Measurements from ENCODE around the gene RPS19.
"Not testable (repeated sequence)": the region's sequence is repeated elsewhere in the genome, so short reads cannot be mapped to it uniquely, and the experiment has no call there.

The RPS19 gene

DNA sequence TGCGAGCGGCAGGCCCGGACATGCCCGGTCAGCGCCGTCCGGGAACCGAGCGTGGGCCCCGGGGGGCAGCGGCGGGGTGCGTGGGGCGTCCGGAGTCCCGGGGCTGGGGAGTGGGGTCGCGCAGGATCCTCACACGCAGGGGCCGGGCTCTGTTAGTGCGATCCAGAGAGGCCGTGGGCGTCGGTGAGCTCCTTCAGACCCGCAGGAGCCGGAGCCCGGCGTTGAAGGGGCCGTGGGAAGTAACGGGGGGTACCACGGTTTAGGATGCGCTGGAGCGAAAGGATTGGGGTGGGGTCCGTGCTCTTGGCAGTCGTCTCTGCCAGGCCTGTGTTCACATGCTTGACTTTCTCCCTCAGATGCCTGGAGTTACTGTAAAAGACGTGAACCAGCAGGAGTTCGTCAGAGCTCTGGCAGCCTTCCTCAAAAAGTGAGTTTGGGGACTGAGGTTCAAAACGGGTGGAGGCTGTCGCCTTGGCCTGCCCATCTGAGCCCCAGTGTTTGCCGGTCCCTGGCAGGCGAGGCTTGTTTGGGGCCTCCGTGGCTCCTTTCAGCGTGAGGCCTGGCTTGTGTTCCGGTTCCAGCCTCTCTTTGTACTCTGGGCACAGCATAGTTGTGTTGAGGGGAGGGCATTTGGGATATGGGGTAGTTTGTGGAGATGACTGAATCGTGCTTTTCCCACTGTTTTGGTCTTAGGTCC, 512 bp downstream of the RPS19 start:
- DNase-seq (ENCODE audit: low spot score) = no peak

DNA sequence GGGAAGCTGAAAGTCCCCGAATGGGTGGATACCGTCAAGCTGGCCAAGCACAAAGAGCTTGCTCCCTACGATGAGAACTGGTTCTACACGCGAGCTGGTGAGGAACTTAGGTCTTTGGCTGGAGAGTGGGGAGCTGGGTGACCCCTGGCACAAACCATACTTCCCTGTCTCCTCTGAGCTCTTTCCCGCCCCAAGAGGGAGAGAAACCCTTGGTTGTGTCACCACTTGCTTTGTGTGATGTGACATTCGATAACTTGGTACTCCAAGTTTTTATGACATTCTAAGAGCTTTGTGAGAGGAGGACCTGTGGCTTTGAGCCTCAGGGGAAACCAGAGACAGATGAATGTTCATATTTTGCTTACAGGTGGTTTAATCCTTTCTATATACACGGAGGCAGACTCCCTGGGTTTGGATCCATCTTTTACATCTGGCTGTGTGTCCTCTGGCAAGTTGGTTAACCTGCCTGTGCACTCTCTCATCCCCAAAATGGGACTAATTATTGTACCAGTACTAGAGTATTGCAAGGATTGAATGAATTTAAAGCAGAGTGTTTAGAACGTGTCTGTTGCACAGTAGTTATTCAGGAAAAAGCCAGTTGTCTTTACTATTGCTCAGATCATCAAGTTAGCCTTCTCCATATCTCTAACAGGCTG, 1.2 kb downstream of the RPS19 start:
- no peak for DNase-seq (ENCODE audit: low spot score)

DNA sequence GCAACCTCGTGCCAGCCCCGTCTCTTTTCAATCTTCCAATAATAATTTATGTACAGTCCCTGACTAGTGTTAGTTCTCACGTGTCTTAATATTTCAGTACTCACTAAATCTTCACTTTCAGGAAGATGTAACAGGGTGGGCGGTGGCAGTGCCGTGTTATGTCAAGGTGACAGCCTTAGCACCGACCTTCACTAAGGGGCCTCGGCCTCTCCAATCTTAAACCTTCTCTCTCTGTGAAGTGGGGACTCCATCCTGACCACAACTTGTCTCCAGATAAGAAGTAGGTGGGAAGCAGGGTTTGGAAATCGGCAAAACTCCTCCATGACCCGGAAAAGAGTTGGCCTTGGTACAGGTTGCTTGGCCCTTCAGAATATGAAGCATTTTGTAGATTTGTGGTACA, 1.8 kb downstream of the RPS19 start:
- DNase-seq (ENCODE audit: low spot score) = no peak

DNA sequence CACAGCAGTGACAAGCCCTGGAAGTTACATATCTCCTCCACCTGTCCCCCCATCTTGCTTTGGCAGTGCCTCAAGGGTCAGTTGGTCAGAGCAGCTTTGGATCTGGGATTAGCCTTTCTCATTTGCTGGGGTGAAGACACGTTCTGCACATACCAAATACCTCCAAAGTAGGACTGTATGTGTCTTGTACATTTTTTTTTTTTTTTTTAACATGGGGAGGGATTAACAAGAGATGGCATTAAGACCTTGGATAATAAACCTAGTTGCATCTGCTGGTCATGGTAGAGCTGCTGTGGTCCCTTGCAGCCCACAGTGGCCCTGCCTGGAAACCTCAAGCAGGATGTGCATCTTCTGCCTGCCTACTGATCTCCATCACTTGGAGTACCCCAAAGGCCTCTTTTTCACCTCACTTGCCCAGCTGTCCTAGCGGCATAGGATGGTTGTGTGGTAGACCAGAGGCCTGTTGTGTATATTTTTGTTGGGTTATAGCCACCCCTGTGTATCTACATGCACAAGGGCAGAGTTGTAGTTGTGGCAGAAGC, 2.5 kb downstream of the RPS19 start:
- DNase-seq (ENCODE audit: low spot score) = no peak

DNA sequence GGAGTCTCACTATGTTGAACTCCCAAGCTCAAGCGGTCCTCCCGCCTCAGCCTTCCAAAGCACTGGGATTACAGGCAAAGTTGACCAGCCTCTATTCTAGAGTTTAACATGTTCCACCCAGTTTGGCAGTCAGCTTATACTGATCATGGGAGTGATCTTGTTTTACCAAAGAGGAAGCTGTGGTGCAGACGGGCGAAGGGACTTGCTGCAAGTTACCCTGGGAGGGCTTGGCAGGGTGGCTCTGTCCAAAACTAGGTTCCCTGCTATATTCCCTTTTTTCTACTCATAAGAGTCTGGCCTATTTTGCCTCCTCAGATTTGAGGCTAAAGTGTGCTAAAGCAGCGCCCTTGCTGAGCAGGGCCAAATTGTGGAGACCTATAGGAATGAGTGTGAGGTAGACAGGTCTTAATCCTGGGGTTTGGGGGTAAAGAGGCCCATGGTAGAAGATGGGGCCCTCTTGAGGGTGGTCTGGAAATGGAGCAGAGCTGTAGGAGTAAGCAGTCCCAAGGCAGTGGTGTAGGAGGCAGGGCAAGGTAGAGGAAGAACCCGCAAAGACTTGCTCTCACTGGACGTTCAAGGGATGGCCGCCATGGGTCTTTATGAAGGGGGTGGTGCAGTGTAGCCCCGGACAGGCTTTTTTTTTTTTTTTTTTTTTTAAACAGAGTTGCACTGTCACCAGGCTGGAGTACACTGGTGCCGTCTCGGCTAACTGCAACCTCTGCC, 3.3 kb downstream of the RPS19 start:
- DNase-seq (ENCODE audit: low spot score) = no peak

DNA sequence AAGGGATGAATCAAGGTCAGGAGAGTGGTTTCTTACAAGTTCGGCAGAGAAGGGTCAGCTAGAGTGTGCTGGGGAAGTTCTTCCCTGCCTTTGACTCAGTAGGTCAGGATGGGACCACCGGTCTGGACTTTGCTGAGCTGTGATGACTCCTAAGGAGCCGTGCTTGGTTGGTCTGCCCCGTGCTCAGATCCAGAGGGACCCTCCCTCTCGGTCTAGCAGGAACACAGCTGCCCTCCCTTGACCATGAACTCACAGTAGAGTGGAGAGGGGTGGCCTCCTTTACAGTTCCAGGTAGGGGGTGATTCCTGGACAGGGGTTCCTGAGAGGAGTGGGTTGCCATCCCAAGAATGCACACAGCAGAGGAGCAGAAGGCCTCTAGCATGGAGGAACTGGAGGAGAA, 4.3 kb downstream of the RPS19 start:
- DNase-seq (ENCODE audit: low spot score) = no peak

DNA sequence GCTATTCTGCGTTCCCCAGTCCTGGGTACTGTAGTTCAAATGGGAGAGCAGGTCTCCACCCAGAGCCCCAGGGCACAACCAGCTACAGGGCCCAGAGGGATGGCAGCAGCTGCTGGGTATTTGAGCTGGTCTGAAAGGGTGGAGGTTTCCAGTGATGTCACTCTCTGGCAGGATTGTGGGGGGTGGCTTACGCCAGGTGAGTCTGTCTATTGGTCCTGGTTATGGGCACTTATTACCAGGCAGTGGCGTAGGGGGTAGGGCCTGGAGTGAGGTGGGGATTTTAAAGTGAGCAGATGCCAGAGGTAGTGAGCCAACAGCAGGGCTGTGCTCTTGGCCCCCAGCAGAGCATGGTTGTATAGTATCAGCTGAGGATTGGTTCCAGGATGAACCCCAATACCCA, 6.2 kb downstream of the RPS19 start:
- no peak for DNase-seq (ENCODE audit: low spot score)

DNA sequence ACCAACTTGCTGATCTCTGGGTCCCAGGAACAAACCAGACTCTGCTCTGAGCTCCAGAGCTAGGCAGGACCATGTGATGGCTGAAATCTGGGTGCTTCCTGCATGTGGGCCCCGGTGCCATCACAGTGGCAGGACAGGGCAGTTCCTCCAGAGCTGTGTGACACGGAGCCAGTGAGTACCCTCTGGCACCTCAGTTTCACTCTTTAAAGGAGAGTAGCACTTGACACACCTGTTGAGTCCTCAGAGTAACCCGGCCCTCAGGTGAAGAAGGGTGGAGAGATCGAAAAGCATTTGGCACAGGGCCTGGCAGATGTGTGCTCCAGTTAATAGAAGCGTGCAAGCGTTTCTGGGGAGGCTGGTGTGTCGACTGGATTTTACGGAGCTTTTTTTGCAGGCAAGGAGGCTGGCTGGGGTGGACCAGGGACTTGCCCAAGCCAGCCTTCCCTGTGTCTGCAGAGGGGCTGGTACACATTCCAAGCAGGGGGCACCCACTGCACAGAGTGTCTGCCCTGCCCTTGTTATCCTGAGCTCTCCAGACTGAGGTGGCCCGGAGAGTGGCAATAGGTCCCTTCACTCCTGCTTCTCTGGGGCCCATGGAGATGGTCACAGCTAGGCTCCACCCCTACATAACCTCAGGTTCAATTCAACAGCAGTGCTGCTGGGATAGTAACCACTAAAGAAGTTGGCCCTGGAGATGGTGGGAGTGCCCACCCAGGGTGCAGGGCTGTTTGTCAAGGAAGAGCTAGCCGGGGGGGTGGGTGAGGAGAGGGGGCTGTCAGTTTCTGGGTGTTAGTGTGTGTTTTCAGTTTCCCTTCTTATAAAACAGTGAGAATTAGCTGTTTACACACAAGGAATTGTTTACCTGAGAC, 8.3 kb downstream of the RPS19 start:
- DNase-seq (ENCODE audit: low spot score) = no peak

DNA sequence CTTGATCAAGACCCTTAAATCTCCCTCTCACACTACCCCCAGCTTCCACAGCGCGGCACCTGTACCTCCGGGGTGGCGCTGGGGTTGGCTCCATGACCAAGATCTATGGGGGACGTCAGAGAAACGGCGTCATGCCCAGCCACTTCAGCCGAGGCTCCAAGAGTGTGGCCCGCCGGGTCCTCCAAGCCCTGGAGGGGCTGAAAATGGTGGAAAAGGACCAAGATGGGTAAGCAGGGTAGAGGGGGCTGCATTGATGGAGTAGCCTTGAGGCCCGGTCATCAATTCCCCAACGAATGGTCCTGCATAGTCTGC, 8.9 kb downstream of the RPS19 start:
- DNase-seq (ENCODE audit: low spot score) = no peak

DNA sequence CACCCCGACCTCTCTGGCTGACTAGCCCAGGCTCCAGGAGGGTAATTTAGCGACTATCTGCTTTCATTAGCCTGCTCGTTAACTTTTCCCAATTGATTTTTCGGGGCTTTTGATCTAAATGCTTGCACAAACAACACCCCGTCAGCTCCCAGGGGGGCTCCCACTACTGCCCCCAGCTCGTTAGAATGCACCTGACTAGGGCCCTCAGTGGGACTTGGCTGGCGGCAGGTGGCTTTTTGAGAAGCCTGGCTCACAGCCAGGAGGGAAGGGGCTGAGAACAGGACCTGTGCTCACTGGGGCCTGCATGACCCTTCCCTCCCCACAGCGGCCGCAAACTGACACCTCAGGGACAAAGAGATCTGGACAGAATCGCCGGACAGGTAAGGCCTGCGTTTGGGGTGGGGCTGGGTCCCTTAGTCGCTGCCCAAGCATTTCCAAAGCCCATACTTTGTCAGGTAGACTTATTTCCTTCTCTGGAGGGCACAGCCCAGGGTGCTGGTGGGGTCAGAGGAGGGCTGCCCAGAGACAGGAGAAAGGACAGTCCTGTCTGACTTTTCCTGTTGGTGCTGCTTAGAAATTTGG, 9.4 kb downstream of the RPS19 start:
- no peak for DNase-seq (ENCODE audit: low spot score)

DNA sequence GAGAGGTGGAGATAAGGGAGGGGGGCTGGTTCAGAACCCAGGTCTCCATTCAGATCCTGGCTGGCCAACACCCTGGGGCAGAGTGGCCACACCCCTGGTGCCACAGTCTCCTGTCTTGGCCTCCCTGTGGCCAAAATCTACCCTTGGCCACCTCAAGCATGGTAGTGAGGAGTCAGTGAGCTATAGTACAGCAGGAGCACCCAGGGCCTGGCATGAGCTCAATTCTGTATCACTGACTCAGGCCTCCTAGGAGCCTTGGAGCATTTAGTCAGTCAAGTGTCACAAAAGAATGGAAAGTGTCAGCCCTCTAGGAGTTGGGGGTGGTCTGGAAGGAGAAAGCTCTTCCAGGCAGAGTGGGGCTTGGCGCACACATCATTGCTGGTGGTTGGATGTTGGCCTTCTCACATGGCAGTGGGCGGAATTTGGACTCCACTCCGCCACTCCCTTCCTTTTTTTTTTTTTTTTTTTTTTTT, 10.4 kb downstream of the RPS19 start:
- DNase-seq (ENCODE audit: low spot score) = peak; percentile 49

DNA sequence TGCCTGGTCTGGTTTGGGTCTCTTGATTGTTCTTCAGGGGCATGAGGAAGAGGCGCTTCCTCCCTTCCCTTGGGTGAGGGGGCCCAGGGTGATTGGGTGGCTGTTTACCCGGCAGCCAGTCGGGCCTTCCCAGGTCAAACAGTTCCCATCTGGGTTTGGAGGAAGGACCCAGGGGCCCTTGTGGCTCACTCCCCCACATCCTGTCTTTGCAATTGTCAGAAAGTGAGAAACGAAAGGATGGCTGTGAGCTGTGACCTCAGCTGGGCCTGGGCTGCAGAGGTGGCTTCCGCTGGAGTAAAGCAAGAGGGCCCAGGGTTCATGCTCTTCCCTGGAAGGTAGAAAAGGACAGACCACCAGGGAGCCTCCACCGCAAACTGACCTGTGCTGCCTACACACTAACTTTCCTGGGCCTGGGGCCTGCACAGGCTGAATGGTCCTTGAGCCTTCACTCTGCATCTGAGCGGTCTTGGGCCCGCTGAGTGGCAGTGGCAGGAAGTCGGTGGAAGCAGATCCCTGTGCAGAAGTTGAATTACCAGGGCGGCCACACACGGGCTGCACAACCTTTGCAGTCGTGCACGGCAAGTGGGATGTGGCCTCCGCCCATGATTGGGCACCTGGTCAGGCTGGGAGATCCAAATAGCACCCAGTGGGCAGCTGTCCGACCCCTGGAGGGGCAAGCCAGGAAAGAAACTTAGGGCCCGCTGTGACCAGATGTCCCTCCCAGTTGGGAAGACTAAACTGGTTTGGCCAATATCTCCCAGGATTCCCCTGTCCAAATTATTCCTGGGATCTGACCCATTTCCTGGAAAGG, 11.7 kb downstream of the RPS19 start:
- DNase-seq (ENCODE audit: low spot score) = no peak

DNA sequence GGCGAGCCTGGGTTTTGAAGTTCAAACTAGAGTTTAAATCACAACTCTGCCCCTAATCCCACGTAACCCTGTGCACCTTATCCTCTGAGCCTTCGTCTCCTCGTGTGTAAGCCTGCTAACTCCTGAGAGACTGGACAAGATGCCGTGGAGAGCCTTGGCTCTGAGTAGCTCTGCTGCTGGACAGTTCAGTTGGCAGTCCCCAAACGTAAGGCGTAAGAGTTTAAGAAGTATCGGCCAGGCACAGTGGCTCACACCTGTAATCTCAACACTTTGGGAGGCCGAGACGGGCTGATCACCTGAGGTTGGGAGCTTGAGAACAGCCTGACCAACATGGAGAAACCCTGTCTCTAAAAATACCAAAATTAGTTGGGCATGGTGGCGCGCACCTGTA, 12.3 kb downstream of the RPS19 start:
- no peak for DNase-seq (ENCODE audit: low spot score)

DNA sequence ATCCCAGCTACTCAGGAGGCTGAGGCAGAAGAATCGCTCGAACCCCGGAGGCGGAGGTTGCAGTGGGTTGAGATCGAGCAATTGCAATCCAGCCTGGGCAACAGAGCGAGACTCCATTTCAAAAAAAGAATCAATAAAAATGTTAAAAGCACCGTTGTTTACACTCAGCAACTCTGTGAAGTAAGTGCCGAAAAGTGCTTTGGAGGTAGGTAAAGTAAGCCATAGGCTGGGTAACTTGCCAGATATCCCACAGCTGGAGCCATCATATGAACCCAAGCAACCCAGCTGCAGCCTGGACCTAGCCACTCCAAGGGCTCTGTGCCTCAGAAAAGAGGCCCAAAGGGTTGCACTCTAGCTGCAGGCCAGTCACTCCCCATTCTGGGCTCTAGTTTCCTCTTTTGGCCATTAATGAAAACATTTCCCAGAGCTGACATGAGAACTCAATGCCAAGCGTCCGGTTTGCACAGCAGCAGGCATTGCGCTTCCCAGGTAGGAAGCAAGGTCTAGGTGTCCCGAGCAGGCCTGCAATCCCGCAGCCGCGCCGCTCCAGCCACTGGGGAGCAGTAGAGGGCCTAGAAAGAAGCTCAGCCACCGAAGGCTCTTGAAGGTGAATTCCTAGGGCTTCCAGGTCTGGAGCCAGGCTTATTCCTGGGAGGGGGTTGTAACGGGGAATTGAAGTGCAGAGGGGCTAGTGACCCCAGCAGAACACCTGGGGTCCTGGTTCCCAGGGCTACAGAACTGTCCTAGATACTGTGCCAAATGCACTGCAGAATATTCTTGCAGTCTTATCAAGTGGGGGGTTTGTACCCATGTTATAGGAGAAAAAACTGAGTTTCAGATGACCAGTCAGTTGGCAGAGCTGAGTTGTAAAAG, 13.0 kb downstream of the RPS19 start:
- no peak for DNase-seq (ENCODE audit: low spot score)

DNA sequence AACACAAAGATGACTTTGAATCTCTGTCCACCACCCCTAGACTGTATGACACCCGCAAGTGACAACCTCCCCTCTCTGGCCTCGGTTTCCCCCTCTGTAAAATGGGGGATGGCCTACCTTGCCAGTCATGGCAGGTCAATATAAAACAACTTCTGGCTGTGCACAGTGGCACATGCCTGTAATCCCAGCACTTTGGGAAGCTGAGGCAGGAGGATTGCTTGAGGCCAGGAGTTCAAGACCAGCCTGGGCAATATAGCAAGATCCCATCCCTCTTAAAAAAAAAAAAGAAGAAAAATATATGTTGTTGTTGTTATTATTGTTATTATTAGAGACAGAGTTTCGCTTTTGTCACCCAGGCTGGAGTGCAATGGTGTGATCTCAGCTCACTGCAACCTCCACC, 15.9 kb downstream of the RPS19 start:
- not testable (repeated sequence) for DNase-seq (ENCODE audit: low spot score)

DNA sequence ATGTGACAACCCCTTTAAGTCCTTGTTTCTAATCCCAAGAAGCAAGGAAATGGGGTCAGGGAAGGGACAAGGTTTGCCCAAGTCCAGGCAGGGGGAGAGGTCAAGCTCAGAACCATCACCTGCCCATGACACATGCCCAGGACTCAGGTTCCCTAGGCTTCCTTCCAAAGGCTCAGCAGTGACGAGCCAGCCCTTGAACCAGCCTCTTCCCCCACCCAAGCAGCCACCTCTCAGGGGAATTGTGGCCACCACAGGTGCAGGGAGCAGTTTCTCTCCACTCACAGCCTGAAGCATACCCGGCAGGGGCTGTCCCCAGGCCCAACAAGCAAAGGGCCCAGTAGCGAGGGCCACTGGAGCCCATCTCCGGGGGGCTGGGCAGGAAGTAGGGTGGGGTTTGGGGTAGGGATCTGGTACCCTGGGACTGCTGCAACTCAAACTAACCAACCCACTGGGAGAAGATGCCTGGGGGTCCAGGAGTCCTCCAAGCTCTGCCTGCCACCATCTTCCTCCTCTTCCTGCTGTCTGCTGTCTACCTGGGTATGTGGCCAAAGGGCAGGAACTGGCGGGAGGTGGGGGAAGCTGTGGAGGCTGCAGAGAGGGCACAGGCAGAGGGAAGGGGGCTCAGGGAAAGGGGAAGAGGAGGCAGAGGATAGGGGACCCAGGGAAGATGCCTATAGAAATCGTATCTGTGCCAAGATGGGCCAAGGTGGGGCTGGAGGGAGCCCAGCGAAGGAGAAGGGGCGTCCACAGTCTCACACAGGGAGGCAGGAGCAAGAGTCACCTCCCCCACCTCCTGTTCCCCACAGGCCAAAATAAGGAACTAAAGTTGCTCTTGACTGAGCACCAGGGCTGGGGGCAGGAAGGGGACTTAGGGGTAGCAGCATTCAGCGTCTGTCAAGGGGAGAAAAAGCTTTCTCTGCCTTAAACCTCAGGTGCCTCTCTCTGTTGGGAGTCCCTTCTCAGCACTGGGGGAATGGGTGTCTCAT, 17.1 kb downstream of the RPS19 start, which contains the start of gene CD79A:
Gene CD79A (plus strand): TSS at position 433 of the 986 bp plus-strand sequence. CDS start 26 bp downstream, at position 459.
- no peak for DNase-seq (ENCODE audit: low spot score)

DNA sequence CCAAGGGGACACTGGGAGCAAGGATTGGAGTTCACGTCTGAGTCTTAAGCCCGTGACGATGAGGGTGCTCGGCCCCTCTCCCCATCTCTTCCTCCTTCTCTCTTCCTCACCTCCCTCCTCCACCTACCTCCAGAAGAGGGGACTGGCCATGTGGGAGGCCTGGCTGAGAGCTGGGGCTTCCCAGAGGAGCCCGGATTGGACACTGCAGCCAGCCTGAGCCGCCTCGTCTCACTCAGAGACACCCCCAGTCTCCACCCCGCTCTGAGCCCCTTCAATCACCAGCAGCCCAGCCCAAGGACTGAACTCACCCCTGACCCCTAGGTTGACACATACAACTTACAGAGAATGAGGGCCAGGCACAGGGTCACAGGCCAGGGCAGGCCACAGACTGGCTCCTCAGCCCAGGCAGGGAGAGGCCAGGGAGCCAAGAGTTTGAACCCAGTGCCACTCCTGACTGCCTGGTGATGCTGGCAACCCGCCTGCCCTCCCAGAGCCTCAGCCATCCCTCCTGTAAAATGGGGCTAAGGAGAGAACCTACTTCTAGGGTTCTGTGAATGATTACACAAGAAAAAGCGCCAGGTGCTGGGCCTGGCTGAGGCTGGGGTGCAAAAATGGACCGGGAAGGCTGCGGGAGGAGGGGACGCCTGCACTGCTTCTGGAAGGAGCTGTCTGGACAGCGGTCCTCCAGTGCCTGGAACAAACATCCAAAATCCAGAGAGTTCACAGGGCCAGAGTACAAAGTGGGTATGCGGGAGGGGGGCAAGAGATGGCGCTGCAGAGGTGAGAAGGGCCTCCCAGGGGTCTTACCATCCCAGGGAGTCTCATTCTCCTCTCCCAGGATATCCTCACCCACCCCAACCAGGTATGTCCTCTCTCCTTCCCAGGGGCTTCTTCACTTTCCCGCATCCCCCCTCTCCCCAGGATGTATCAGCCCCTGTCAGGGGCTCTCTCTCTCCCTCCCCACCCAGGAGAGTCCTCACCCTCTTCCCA, 18.2 kb downstream of the RPS19 start:
- no peak for DNase-seq (ENCODE audit: low spot score)

Measured in AG08396 (cell line).